Gastroesophageal sphincter (tissue), 3 donors: ENCODE data around the gene SDC4.

Source experiments
- EP300 ChIP-seq: sonication (generic); formaldehyde crosslinking; IDR thresholded peaks from one replicate; pipeline ENCODE4 v1.6.1; 2017; ENCODE audit warnings: antibody characterized with exemption, mild to moderate bottlenecking
- POLR2A ChIP-seq, 2 donors: fragments of 450-650 bp; IDR thresholded peaks; one replicate each; pipeline ENCODE4 v1.6.1; 2017; ENCODE audit warnings: antibody characterized with exemption in 2 of 2, mild to moderate bottlenecking in 2 of 2, moderate library complexity in 1 of 2
- POLR2AphosphoS5 ChIP-seq: sonication (generic); formaldehyde crosslinking; IDR thresholded peaks from one replicate; pipeline ENCODE4 v1.6.1; 2017; ENCODE audit warnings: antibody characterized with exemption
- TF ChIP-seq, protein P1 (sequence below), 4 experiments: fragments of 200-600 bp in 2 of 4; fragments of 450-650 bp in 2 of 4; sonication (generic) in 1 of 4; IDR thresholded peaks; one replicate each; pipeline ENCODE4 v1.5.1; 2017 to 2019; ENCODE audit warnings: antibody characterized with exemption in 4 of 4, mild to moderate bottlenecking in 2 of 4, moderate library complexity in 2 of 4

DNA sequence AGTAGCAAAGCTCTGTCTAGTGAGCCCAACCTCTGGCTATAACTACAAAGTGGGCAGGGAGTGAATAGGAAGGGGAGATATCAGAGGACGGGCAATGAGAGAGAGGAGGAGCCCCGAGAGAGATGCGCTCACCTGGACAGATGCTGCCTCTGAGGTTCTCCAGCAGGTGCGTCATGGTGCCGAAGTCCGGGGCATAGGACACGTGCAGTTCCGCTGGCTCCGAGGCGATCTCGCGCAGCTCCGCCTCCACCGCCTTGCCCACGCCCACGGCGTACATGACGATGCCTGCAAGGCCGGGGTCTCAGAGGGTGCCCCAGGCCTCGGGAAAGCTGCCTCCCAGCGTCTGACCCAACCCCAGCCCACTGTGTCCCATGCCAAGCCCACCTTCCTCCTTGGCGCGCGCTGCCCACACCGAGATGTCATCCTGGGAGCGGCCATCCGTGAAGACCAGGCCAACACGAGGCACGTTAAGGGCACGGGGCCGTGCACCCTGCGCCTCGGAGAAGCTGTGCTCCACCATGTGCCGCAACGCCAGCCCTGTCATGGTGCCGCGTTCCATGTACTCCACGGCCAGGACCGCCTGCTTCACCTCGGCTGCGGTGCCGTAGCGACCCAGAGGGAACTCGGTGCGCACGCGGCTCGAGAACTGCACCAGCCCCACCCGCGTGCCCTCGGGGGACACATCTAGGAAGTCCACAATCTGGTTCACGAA lies 50.3 kb downstream of the SDC4 start:
- TF ChIP-seq, protein P1, sequence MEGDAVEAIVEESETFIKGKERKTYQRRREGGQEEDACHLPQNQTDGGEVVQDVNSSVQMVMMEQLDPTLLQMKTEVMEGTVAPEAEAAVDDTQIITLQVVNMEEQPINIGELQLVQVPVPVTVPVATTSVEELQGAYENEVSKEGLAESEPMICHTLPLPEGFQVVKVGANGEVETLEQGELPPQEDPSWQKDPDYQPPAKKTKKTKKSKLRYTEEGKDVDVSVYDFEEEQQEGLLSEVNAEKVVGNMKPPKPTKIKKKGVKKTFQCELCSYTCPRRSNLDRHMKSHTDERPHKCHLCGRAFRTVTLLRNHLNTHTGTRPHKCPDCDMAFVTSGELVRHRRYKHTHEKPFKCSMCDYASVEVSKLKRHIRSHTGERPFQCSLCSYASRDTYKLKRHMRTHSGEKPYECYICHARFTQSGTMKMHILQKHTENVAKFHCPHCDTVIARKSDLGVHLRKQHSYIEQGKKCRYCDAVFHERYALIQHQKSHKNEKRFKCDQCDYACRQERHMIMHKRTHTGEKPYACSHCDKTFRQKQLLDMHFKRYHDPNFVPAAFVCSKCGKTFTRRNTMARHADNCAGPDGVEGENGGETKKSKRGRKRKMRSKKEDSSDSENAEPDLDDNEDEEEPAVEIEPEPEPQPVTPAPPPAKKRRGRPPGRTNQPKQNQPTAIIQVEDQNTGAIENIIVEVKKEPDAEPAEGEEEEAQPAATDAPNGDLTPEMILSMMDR (IDR thresholded peaks at IDR 0.05), result no peak
- no peak for TF ChIP-seq POLR2A (IDR thresholded peaks at IDR 0.05)
- TF ChIP-seq EP300, result no peak
- no peak for TF ChIP-seq POLR2AphosphoS5
